HG02623 (cell line): ENCODE data around the gene GIT1.

Experiments used
- ATAC-seq: cut with Tn5 transposase; IDR thresholded peaks from one replicate; pipeline ENCODE4 v1.9.1; 2021; ENCODE audit warnings: moderate library complexity; ENCODE audit not compliant: unreplicated experiment

The GIT1 gene

DNA sequence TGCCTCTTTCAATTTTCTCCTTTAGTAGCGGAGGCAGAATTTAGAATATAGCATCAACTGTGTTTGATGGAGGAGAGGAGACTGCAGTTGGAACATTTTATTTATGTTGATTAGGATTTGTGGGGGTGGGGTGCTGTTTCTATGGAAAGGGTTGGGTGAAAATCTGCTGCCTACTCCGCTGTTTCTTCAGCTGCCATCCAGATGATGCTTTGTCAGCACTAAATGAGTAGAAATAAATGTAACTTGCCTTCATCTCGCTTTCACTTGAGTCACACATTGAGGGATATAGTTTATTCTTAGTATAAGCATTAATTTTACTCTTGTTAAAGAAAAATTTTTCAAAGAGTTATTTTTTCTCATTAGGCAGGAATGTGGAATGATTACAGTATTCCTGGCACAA is 64.8 kb downstream of the GIT1 start:
- no peak for ATAC-seq
